Activated naive CD4-positive, alpha-beta T cell treated with anti-CD3 and anti-CD28 coated beads for 36 hours (primary cell): ENCODE measurements around the gene SCUBE3. TPM values are rescaled to one million over a fixed set of nuclear protein-coding genes. Genes with fewer than 3 reads are reported as not detected.

Experiments used
- CTCF ChIA-PET: fragments of 350-600 bp; sonication (Branson Sonifier 250); formaldehyde crosslinking; loops from one replicate; lab custom pipeline; 2021; ENCODE audit warnings: antibody characterized with exemption; lab: Charles Lee
- DNase-seq: peaks from one replicate; pipeline ENCODE4 v3.0.0-alpha.2; 2020
- H3K27ac Mint-ChIP-seq: one replicate; pipeline ENCODE4 v1.8.0; 2021; ENCODE audit warnings: mild to moderate bottlenecking, mixed read lengths
- H3K27me3 Mint-ChIP-seq: one replicate; pipeline ENCODE4 v1.8.0; 2021; ENCODE audit warnings: low read depth, mixed read lengths
- H3K36me3 Mint-ChIP-seq: one replicate; pipeline ENCODE4 v1.8.0; 2021; ENCODE audit warnings: low read depth, mixed read lengths
- H3K4me1 Mint-ChIP-seq: one replicate; pipeline ENCODE4 v1.8.0; 2021; ENCODE audit warnings: low read depth, mixed read lengths
- H3K4me3 Mint-ChIP-seq: one replicate; pipeline ENCODE4 v1.8.0; 2021; ENCODE audit warnings: mild to moderate bottlenecking, moderate library complexity, mixed read lengths
- H3K9me3 Mint-ChIP-seq: one replicate; pipeline ENCODE4 v1.8.0; 2021; ENCODE audit warnings: mixed read lengths
- intact Hi-C: fragments of 100-400 bp; cut with micrococcal nuclease; formaldehyde crosslinking; loops from one replicate; pipeline ENCODE4 v1.15.1; 2023
- total RNA-seq, 2 experiments: library from RNA; stranded (reverse); gene quantifications; one replicate each; pipeline ENCODE4 v1.2.3, GENCODE V29; 2021

Gene SCUBE3
- total RNA-seq, 2 experiments from 2014 or later, result not detected

DNA sequence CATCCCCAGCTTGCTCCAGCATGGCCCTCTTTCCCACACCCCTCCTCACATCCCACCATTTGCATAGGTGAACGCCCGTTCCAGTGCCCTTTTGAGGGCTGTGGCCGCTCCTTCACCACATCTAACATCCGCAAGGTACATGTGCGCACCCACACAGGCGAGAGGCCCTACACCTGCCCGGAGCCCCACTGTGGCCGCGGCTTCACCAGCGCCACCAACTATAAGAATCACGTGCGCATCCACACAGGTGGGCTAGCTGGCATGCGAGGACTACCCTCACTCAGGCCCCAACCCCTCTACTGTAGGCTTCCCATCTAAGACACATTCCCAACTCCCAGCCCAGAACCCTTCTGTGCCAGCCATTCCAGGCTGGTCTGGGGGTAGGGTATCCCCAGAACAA is 77.7 kb downstream of the SCUBE3 start:
- CTCF ChIA-PET, result interaction anchor here (2.8 kb wide), 1 partner anchor 36 kb away, joined by 27 read pairs; no protein-coding TSS in a partner anchor
- peaks cover 15% of the 10 kb centered on the region for H3K36me3 Mint-ChIP-seq
- H3K27ac Mint-ChIP-seq, result no peak overlapping the region
- no peaks in the 10 kb centered on the region for H3K4me1 Mint-ChIP-seq
- no peaks in the 10 kb centered on the region for H3K9me3 Mint-ChIP-seq
- intact Hi-C loops, result no loop called here
- H3K27me3 Mint-ChIP-seq, result no peaks in the 10 kb centered on the region
- H3K4me3 Mint-ChIP-seq, result no peak overlapping the region
- DNase-seq, result no peak

DNA sequence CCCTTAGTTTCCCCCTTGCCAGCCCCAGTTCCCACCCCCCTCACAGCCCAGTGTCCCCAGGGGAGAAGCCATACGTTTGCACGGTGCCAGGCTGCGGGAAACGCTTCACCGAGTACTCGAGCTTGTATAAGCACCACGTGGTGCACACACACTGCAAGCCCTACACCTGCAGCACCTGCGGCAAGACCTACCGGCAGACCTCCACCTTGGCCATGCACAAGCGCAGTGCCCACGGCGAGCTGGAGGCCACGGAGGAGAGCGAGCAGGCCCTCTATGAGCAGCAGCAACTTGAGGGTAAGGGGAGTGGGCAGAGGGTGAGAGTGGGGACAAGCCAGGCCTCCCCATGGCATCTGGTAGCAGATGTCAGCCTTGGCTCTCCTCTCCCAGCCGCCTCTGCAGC is 78.7 kb downstream of the SCUBE3 start:
- H3K27ac Mint-ChIP-seq, result no peak overlapping the region
- peaks cover 2% of the 10 kb centered on the region for H3K4me1 Mint-ChIP-seq
- no peaks in the 10 kb centered on the region for H3K9me3 Mint-ChIP-seq
- DNase-seq, result no peak
- CTCF ChIA-PET, result interaction anchor here (1.0 to 2.8 kb wide), 3 partner anchors 35 to 69 kb away, joined by 3 to 27 read pairs (median 10); partner anchors contain the start of gene PPARD
- no peak overlapping the region for H3K4me3 Mint-ChIP-seq
- peaks cover 12% of the 10 kb centered on the region for H3K36me3 Mint-ChIP-seq
- H3K27me3 Mint-ChIP-seq, result no peaks in the 10 kb centered on the region
- intact Hi-C loops, result no loop called here

DNA sequence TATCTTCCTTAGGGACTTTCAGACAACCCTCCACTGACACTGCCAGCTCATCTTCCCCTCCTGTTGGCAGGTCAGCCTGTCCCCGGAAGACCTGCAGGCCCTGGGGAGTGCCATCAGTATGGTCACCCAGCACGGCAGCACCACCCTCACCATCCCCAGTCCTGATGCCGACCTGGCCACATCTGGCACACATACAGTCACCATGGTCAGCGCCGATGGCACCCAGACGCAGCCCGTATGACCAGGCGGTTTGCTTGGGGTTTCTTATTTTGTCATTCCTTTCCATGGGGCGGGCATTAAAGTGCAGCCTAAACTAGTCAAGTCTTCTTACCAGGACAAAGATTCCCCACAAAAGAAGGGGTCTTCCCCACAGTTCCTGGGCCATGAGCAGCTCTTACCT is 79.9 kb downstream of the SCUBE3 start:
- no peak overlapping the region for H3K4me3 Mint-ChIP-seq
- H3K27me3 Mint-ChIP-seq, result no peaks in the 10 kb centered on the region
- no peak overlapping the region for H3K27ac Mint-ChIP-seq
- intact Hi-C loops, result no loop called here
- CTCF ChIA-PET, result interaction anchor here (0.5 to 2.8 kb wide), 15 partner anchors 8 to 185 kb away, joined by 3 to 27 read pairs (median 4); partner anchors contain the start of genes PPARD and RPL10A
- H3K4me1 Mint-ChIP-seq, result peaks cover 2% of the 10 kb centered on the region
- H3K36me3 Mint-ChIP-seq, result peaks cover 12% of the 10 kb centered on the region
- no peaks in the 10 kb centered on the region for H3K9me3 Mint-ChIP-seq
- DNase-seq, result no peak

DNA sequence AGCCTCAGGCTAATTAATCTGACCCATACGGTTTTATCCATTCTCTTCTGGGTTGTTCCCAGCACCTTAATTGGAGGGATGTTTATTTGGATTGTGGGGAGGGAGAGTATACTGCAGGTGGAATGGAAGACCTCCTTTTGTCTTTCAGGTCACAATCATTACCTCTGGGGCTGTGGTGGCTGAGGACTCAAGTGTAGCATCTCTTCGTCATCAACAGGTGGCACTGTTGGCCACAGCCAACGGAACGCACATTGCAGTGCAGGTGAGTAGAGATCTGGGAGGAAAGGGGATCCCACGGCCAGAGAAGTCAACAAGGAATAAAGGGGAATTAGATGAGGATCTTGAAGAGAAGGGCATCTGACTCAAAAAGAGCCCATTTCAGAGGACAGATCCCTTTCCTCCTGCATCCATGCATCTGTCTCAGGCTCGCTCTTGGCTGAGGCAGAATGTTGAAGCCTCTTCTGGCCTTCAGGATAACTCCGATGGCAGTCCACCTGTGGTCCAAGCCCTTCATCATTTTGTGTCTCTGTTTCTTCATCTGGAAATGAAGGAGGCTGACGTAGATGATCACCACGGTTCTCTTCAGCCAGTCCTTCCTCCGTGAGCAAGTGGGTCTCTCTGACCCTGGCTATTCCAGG is 80.7 kb downstream of the SCUBE3 start:
- CTCF ChIA-PET, result interaction anchor here (0.5 to 7.3 kb wide), 15 partner anchors 9 to 184 kb away, joined by 3 to 103 read pairs (median 4); partner anchors contain the start of genes FANCE, PPARD and RPL10A
- no peaks in the 10 kb centered on the region for H3K27me3 Mint-ChIP-seq
- no peak overlapping the region for H3K4me3 Mint-ChIP-seq
- DNase-seq, result peak; percentile 64
- no peak overlapping the region for H3K27ac Mint-ChIP-seq
- H3K36me3 Mint-ChIP-seq, result peaks cover 9% of the 10 kb centered on the region
- intact Hi-C loops, result no loop called here
- peaks cover 8% of the 10 kb centered on the region for H3K4me1 Mint-ChIP-seq
- H3K9me3 Mint-ChIP-seq, result no peaks in the 10 kb centered on the region

DNA sequence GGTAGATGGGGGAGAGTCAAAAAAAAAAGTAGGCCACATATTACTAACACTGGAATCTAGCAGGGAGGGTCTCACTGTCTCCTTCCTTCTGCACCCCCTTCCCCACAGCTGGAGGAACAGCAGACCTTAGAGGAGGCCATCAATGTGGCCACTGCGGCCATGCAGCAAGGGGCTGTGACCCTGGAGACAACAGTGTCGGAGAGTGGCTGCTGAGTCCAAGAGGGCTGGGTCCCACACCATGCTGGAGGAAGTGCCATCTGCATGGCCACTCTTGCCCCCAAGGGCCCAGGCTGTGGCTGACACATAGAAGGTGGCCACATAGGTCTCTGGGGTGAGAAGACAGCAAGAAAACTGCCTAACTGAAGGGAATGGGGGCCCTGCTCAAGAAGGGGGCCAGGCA is 81.3 kb downstream of the SCUBE3 start:
- H3K36me3 Mint-ChIP-seq, result peaks cover 9% of the 10 kb centered on the region
- no peak overlapping the region for H3K27ac Mint-ChIP-seq
- H3K4me3 Mint-ChIP-seq, result no peak overlapping the region
- CTCF ChIA-PET, result interaction anchor here (0.6 to 7.5 kb wide), 4 partner anchors 16 to 154 kb away, joined by 3 to 188 read pairs (median 54); partner anchors contain the start of gene FANCE
- H3K4me1 Mint-ChIP-seq, result peaks cover 13% of the 10 kb centered on the region
- intact Hi-C loops, result no loop called here
- no peaks in the 10 kb centered on the region for H3K9me3 Mint-ChIP-seq
- no peaks in the 10 kb centered on the region for H3K27me3 Mint-ChIP-seq
- DNase-seq, result no peak

DNA sequence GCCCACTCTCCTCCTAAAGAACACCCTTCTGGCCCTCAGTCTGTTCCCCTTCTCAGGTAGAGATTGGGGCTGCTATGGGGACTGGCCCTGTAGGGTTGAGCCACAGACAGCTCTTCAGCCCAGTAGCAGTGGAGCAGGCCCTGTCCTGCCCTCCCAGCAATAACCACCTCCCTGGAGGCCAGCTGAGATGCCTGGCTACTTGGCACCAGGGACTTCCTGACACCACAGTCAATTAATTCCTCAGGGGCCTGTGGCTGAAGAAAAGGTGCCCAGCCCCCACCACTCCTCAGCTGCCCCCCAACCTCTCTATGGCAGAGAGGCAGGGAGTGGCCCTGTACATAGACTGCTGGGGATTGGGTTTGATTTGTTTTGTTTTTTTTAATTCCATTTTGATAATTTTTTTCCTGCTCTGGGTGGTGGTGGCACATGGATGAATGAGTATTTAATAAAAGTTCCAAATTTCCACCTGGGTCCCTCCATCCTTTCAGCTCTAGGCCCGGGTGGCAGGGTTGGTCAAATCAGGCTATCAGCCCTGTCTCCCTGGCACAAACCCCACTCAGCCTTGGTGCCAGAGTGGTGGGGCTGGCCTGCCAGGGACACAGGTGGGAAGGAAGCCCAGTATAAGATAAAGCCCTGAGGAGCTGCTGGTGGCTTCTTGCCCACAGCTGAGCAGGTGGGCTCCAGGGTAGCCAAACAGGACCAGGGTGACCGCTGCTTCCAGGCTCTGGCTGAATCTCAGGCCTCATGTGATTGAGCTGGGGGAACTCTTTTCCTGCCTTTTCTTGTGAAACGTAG is 82.0 kb downstream of the SCUBE3 start:
- no peak overlapping the region for H3K4me3 Mint-ChIP-seq
- H3K27ac Mint-ChIP-seq, result no peak overlapping the region
- CTCF ChIA-PET, result interaction anchor here (0.6 to 7.5 kb wide), 15 partner anchors 9 to 181 kb away, joined by 3 to 188 read pairs (median 6); partner anchors contain the start of genes FANCE and PPARD
- H3K36me3 Mint-ChIP-seq, result peaks cover 14% of the 10 kb centered on the region
- no peaks in the 10 kb centered on the region for H3K27me3 Mint-ChIP-seq
- peaks cover 20% of the 10 kb centered on the region for H3K4me1 Mint-ChIP-seq
- intact Hi-C loops, result no loop called here
- no peaks in the 10 kb centered on the region for H3K9me3 Mint-ChIP-seq
- DNase-seq, result no peak

DNA sequence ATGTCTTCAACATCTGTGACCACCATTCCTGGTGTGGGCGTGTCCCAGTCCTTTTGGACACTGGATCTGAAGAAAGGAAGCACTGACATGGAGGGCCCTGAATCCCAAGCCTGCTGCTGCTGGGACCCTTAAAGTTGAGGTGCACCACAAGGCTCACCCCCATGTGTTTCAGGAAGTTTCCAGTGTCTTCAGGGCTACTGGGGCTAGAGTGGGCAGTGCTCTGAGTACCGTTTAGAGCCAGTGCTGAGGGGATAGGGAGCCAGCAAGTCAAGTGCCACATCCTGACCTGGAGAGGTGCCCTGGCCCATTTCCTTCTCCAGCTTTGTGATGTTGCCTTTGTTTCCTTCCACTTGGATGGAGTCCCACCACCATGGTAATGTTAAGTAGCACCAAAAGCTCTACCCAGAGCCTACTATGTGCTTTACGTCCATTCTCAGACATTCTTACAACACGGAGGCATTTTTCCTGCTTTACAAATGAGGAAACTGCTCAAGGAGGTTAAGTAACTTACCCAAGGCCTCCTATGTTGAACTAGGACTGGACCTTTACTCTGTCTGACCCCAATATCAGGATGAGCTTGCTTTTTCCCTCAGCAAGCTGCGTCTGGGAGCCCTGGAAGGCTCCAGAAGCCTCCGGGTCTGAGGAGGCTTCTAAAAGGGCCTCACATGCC is 83.3 kb downstream of the SCUBE3 start:
- Mint-ChIP-seq H3K4me1 (peaks cover 33% of the 10 kb centered on the region), H3K27ac (peak overlapping the region; percentile 94), H3K27me3 (no peaks in the 10 kb centered on the region), H3K9me3 (no peaks in the 10 kb centered on the region), H3K36me3 (peaks cover 15% of the 10 kb centered on the region), H3K4me3 (peak overlapping the region; percentile 81)
- intact Hi-C loops, result loop anchor here (1.0 kb wide), 5 partner anchors 30 to 440 kb away; partner anchors contain the start of genes ARMC12, PPARD and RPL10A
- CTCF ChIA-PET, result interaction anchor here (0.6 to 7.5 kb wide), 31 partner anchors 8 to 257 kb away, joined by 3 to 188 read pairs (median 4); partner anchors contain the start of genes FANCE, PPARD and RPL10A
- no peak for DNase-seq

DNA sequence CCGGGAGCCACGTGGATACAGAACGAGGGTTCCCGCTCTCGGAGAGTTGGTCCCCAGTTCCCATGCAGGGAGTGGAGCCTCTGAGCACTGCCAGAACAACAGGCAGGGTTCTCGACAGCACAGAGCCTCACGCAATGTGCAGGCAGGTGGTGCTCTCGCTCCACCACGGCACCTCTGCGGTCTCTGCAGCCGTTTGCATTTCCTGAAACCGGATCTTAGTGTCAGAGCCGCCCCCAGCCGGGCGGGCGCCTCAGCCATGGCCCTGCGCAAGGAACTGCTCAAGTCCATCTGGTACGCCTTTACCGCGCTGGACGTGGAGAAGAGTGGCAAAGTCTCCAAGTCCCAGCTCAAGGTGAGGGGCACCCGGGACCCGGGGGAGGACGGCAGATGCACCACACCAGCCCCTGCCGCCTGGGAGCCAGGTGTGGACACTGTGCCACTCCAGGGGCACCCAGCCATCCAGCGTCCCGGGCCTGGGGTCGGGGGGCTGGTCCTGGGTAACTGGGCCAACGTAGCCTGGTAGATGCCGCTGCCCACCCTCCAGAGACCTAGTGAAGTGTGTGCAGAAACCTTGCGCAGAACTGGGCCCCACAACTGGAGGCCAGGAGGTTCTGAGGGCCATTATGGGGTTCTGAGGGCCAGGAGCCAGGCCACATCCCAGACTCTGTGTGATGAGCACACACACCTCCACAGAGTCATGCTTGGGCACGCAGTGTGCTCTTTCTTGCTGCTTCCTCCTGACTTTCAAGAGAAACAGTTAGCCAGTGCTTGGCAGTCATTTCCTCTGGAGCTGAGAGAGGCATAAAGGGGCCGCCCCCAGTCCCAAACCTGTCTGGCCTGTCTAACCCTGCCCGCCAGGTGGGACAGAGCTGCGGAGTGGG is 84.1 kb downstream of the SCUBE3 start, which contains the start of gene DEF6:
Gene DEF6 (plus strand): TSS at position 218 of the 881 bp plus-strand sequence. CDS start 39 bp downstream, at position 257.
- Mint-ChIP-seq H3K27me3 (no peaks in the 10 kb centered on the region), H3K27ac (peak within 1 kb of the TSS; percentile 94), H3K4me1 (peaks cover 41% of the 10 kb centered on the region), H3K4me3 (peak within 1 kb of the TSS; percentile 81), H3K36me3 (peaks cover 12% of the 10 kb centered on the region), H3K9me3 (no peaks in the 10 kb centered on the region)
- CTCF ChIA-PET, result interaction anchor here (0.7 to 7.5 kb wide), 27 partner anchors 10 to 178 kb away, joined by 3 to 188 read pairs (median 4); partner anchors contain the start of genes FANCE, PPARD and RPL10A
- intact Hi-C loops, result loop anchor here (1.0 kb wide), 6 partner anchors 12 to 439 kb away; partner anchors contain the start of genes ARMC12, PPARD and RPL10A
- peak; percentile 95 for DNase-seq

DNA sequence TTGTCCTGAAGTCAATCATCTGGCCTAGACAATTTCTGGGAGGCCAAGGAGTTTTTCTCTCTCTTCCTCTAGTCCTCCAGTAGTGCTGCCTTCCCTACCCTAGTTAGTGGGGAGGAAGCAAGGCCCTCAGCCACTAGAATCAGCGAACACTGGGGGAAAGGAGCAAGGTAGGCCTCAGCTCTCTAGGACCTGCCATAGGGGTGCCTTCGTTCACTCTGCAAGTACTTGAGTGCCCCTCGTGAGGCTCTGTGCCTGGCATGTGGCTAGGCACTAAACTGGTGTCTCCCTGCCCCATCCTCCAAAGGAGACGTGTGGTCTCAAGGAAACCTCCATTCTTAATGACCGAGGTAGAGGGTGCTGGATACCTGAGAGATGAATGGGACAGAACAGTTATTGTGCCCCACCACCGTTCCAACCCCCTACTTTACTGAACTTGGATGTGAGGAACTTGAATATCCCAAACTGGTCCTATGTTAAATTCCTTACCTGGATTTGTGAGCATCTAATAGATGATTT is 84.9 kb downstream of the SCUBE3 start:
- CTCF ChIA-PET, result interaction anchor here (0.7 to 7.5 kb wide), 15 partner anchors 9 to 177 kb away, joined by 3 to 188 read pairs (median 6); partner anchors contain the start of genes FANCE, PPARD and RPL10A
- Mint-ChIP-seq H3K27me3 (no peaks in the 10 kb centered on the region), H3K4me1 (peaks cover 48% of the 10 kb centered on the region), H3K27ac (peak overlapping the region; percentile 94), H3K36me3 (peaks cover 15% of the 10 kb centered on the region), H3K9me3 (no peaks in the 10 kb centered on the region), H3K4me3 (peak overlapping the region; percentile 81)
- DNase-seq, result peak; percentile 43
- intact Hi-C loops, result loop anchor here (1.0 kb wide), 1 partner anchor 12 kb away; no protein-coding TSS in a partner anchor

DNA sequence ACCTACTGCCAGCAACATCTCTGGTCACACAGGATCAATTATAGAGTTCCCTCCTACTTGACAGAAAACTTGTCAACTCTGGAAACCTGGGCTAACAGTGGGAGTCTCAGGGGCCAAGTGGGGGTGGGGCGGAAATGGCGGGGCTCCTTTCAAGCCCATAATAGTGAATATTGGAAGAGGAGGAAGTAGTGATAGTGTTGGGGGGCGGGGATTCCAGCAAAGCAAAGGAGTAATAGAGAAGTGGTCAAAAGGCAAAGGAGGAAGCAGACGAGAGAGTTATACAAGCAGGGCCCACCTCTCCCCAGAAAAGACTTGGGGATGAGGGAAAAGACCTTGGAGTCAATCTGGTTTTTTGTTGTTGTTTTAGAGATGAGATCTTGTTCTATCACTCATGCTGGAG is 85.9 kb downstream of the SCUBE3 start:
- H3K27ac Mint-ChIP-seq, result peak overlapping the region; percentile 94
- peak overlapping the region; percentile 81 for H3K4me3 Mint-ChIP-seq
- H3K36me3 Mint-ChIP-seq, result peaks cover 20% of the 10 kb centered on the region
- intact Hi-C loops, result no loop called here
- DNase-seq, result peak; percentile 57
- H3K9me3 Mint-ChIP-seq, result no peaks in the 10 kb centered on the region
- H3K27me3 Mint-ChIP-seq, result no peaks in the 10 kb centered on the region
- H3K4me1 Mint-ChIP-seq, result peaks cover 58% of the 10 kb centered on the region
- CTCF ChIA-PET, result interaction anchor here (0.9 to 7.5 kb wide), 5 partner anchors 10 to 150 kb away, joined by 3 to 188 read pairs (median 4); partner anchors contain the start of gene FANCE
